ENCODE measurements around the gene LRRC4C. TPM values are rescaled to one million over a fixed set of nuclear protein-coding genes. Genes with fewer than 3 reads are reported as not detected.
"Not testable (repeated sequence)": the region's sequence is repeated elsewhere in the genome, so short reads cannot be mapped to it uniquely, and the experiment has no call there.

The LRRC4C gene
- total RNA-seq, 1 donor from 2014 or later = 1.2 TPM

GRCh38 chr11:40882301-40882700, 577.2 kb downstream of the LRRC4C start:
- Mint-ChIP-seq H3K27ac (ENCODE audit: unreplicated experiment) (no peak overlapping the region), H3K27me3 (ENCODE audit: unreplicated experiment) (no peaks in the 10 kb centered on the region), H3K9me3 (ENCODE audit: unreplicated experiment) (no peaks in the 10 kb centered on the region)

DNA sequence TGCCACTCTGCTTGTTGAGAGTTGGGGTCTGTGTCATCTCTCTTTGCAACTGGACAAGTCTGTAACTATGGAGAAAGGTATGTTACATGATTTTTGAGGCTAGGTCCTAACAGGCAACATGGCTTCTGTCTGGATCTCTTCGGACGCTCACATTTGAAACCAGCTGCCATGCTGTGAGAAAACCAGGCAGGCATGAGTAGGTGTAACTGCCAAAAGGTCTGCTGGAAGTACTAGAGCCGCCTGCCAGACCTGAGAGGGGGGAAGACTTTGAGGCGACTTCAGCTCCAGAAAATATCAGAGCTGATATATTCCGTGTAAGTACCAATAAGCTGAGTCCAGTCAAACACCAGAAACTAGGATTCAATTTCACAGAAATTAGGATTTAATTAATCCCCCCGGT, 579.5 kb downstream of the LRRC4C start:
- no peaks in the 10 kb centered on the region for H3K4me1 Mint-ChIP-seq (ENCODE audit: unreplicated experiment)
- TF ChIP-seq, protein P1, sequence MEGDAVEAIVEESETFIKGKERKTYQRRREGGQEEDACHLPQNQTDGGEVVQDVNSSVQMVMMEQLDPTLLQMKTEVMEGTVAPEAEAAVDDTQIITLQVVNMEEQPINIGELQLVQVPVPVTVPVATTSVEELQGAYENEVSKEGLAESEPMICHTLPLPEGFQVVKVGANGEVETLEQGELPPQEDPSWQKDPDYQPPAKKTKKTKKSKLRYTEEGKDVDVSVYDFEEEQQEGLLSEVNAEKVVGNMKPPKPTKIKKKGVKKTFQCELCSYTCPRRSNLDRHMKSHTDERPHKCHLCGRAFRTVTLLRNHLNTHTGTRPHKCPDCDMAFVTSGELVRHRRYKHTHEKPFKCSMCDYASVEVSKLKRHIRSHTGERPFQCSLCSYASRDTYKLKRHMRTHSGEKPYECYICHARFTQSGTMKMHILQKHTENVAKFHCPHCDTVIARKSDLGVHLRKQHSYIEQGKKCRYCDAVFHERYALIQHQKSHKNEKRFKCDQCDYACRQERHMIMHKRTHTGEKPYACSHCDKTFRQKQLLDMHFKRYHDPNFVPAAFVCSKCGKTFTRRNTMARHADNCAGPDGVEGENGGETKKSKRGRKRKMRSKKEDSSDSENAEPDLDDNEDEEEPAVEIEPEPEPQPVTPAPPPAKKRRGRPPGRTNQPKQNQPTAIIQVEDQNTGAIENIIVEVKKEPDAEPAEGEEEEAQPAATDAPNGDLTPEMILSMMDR (IDR thresholded peaks at IDR 0.05; ENCODE audit: unreplicated experiment) = no peak
- H3K9me3 Mint-ChIP-seq (ENCODE audit: unreplicated experiment) = no peaks in the 10 kb centered on the region
- H3K27me3 Mint-ChIP-seq (ENCODE audit: unreplicated experiment) = no peaks in the 10 kb centered on the region
- H3K36me3 Mint-ChIP-seq (ENCODE audit: low read depth, unreplicated experiment) = no peaks in the 10 kb centered on the region
- H3K4me3 Mint-ChIP-seq (ENCODE audit: unreplicated experiment) = no peak overlapping the region
- no peak for DNase-seq (ENCODE audit: low spot score)
- no peak overlapping the region for H3K27ac Mint-ChIP-seq (ENCODE audit: unreplicated experiment)

More at GRCh38 chr11:40882301-40882700, 577.2 kb downstream of the LRRC4C start:
- Mint-ChIP-seq H3K36me3 (ENCODE audit: low read depth, unreplicated experiment) (no peaks in the 10 kb centered on the region), H3K4me3 (ENCODE audit: unreplicated experiment) (no peak overlapping the region), H3K4me1 (ENCODE audit: unreplicated experiment) (no peaks in the 10 kb centered on the region)
- no peak for DNase-seq (ENCODE audit: low spot score)
- TF ChIP-seq, protein P1 (IDR thresholded peaks at IDR 0.05; ENCODE audit: unreplicated experiment) = no peak

- DNase-seq (ENCODE audit: low spot score) = no peak
- TF ChIP-seq, protein P1 (IDR thresholded peaks at IDR 0.05; ENCODE audit: unreplicated experiment) = no peak
- Mint-ChIP-seq H3K27me3 (ENCODE audit: unreplicated experiment) (no peaks in the 10 kb centered on the region), H3K36me3 (ENCODE audit: low read depth, unreplicated experiment) (no peaks in the 10 kb centered on the region), H3K4me3 (ENCODE audit: unreplicated experiment) (no peak overlapping the region), H3K27ac (ENCODE audit: unreplicated experiment) (no peak overlapping the region), H3K9me3 (ENCODE audit: unreplicated experiment) (no peaks in the 10 kb centered on the region), H3K4me1 (ENCODE audit: unreplicated experiment) (no peaks in the 10 kb centered on the region)
Observed at GRCh38 chr11:40877981-40878380, 581.5 kb downstream of the LRRC4C start.

DNA sequence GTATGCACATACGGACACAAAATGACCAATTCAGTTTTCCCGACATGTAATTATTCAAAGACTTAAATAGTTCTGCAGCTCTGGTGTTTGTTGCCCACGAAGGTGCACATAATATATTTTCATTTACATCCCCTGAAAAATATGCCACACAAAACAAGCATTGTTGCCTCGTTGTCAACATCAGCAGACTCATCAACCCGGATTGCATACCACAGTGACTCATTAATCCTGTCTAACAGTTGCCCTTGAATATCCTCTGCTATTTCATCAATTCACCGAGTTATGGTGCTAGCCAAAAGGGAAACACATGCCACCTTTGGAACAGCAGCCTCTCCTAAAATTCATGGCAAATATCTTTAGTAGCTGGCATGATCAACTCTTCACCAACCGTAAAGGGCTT, 582.2 kb downstream of the LRRC4C start:
- H3K4me1 Mint-ChIP-seq (ENCODE audit: unreplicated experiment) = no peaks in the 10 kb centered on the region
- TF ChIP-seq, protein P1 (IDR thresholded peaks at IDR 0.05; ENCODE audit: unreplicated experiment) = no peak
- no peaks in the 10 kb centered on the region for H3K9me3 Mint-ChIP-seq (ENCODE audit: unreplicated experiment)
- no peak for DNase-seq (ENCODE audit: low spot score)
- no peak overlapping the region for H3K27ac Mint-ChIP-seq (ENCODE audit: unreplicated experiment)
- H3K27me3 Mint-ChIP-seq (ENCODE audit: unreplicated experiment) = no peaks in the 10 kb centered on the region
- no peaks in the 10 kb centered on the region for H3K36me3 Mint-ChIP-seq (ENCODE audit: low read depth, unreplicated experiment)
- no peak overlapping the region for H3K4me3 Mint-ChIP-seq (ENCODE audit: unreplicated experiment)

DNA sequence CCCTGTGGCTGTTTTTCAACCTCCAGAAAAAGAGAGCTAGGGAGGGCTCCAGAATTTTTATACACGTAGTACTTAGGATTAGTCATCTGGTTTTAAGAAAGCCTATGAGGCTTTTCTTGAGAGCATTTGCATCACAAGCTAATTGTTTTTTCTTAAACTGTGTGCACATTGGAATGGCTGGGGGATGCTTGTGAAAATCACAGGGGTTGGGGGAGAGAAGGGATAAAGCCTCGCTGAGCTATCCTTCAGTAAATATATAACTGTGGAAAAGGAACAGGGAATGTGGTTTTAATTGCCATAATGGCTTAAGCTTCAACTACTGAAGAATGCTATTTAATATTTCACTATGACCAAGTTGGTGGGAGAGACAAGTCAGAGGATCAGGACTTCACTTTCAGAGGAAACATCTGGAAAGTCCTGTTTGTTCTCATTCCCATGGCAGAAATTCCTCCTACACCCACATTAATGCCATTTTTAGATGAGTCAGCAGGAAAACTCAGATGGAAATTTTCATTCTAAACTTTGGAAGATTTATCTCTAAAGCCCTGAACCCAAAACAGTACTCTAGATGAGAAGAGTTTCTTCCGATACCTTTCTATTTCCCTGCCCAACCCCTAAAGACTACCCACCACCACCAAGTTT, 591.3 kb downstream of the LRRC4C start:
- peaks cover 7% of the 10 kb centered on the region for H3K9me3 Mint-ChIP-seq (ENCODE audit: unreplicated experiment)
- H3K27me3 Mint-ChIP-seq (ENCODE audit: unreplicated experiment) = no peaks in the 10 kb centered on the region
- TF ChIP-seq, protein P1 (IDR thresholded peaks at IDR 0.05; ENCODE audit: unreplicated experiment) = no peak
- H3K4me3 Mint-ChIP-seq (ENCODE audit: unreplicated experiment) = no peak overlapping the region
- no peak for DNase-seq (ENCODE audit: low spot score)
- H3K27ac Mint-ChIP-seq (ENCODE audit: unreplicated experiment) = no peak overlapping the region
- no peaks in the 10 kb centered on the region for H3K4me1 Mint-ChIP-seq (ENCODE audit: unreplicated experiment)
- no peaks in the 10 kb centered on the region for H3K36me3 Mint-ChIP-seq (ENCODE audit: low read depth, unreplicated experiment)

- H3K4me1 Mint-ChIP-seq (ENCODE audit: unreplicated experiment); DNase-seq (ENCODE audit: low spot score); H3K27me3 Mint-ChIP-seq (ENCODE audit: unreplicated experiment); H3K27ac Mint-ChIP-seq (ENCODE audit: unreplicated experiment); H3K9me3 Mint-ChIP-seq (ENCODE audit: unreplicated experiment); H3K36me3 Mint-ChIP-seq (ENCODE audit: low read depth, unreplicated experiment); H3K4me3 Mint-ChIP-seq (ENCODE audit: unreplicated experiment): not testable (repeated sequence)
Observed at GRCh38 chr11:40857754-40858153, 601.7 kb downstream of the LRRC4C start.
